Activated CD8-positive, alpha-beta memory T cell treated with anti-CD3 and anti-CD28 coated beads for 48 hours (primary cell): Measurements from ENCODE around the gene GOLT1A.

ENCODE experiments used
- DNase-seq, 3 experiments: peaks; one replicate each; pipeline ENCODE4 v3.0.0-alpha.2; 2020; ENCODE audit warnings: low read depth in 2 of 3, low spot score in 2 of 3

The GOLT1A gene

GRCh38 chr1:204194080-204194479, 19.7 kb downstream of the GOLT1A start:
- DNase-seq, result no peak

DNA sequence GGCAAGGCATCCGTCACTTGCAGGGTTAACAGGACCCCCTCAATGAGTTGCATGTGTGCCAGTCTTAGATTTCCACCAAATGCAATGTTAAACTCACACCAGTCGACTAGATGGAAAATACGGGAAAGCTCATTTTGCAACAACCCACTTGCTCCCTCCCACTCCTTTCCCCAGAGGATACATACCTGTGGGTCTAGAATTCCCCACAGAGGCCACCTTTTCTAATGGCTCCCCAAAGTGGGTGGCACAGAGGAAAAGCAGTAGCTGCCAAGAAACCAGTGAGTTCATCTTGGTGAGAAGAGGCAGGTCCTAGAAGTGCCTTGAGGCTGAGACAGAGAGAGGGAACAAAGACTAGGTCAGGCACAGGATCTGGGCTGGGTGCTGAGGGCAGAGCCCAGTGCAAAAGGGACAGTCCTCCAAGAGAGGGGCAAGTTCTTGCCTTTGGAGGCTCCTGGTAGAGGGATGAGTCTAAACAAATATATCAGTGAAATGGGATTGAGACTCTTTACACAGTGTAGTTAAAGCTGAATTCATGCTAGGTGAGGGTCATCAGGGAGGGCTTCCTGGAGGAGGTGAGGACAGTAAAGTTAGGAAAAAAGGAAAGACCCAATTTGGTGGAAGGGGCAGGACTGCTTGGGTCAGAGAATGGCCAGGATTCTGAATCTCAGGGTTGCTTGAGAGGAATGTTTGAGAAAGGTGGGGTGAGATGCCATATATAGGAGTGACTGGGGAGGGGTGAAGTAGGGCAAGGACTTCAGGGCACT, 21.0 kb downstream of the GOLT1A start:
- DNase-seq, result no peak

- DNase-seq, result no peak
Observed at GRCh38 chr1:204192046-204192445, 21.7 kb downstream of the GOLT1A start.

GRCh38 chr1:204191456-204191855, 22.3 kb downstream of the GOLT1A start:
- DNase-seq, result no peak

DNA sequence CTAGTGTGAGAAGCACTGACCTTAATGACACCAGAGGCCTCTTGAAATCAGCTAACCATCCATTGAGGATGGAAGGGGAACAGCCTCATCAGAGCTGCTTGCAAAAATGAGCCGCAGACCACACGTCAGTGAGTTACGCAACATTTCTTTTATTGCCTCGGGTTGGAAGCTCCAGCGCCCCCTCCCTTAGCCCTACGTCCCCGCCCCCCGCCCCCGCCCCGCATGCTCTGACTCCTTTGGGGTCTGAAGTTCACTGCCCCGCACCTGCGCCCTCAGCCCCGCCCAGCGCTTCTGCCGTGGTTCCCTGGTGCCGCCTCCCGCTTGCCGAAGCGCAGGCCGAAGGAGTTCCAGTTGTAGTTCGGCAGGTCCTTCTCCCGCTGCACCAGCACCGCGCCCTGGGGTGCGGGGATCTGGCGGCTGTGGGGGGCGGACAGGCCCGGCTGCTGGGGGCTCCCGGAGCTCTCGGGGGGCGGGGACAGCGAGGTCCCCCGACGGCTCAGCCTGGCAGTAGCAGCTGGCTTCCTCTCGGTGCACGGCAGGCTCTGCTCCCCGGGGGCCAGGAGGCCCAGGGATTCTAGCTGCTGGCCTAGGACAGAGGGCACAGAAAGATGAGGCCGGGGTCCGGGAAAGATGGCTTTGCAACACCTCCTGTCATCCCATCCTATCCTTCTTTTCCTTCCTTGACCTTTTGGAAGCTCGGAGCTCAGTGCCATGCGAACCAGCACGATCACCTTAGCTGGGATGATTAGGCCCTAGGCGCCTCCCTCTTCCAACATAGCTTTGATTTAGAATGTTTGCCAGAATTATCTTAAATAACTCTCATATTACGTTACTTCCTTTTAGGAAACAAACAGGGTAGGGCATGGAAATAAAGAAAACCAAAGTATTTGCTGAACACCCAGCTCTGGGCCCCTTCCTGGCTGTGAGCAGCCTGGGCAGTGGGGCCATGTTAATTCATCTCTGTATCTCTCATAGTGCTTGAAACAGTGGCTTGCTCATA, 23.3 kb downstream of the GOLT1A start:
- DNase-seq, result no peak

DNA sequence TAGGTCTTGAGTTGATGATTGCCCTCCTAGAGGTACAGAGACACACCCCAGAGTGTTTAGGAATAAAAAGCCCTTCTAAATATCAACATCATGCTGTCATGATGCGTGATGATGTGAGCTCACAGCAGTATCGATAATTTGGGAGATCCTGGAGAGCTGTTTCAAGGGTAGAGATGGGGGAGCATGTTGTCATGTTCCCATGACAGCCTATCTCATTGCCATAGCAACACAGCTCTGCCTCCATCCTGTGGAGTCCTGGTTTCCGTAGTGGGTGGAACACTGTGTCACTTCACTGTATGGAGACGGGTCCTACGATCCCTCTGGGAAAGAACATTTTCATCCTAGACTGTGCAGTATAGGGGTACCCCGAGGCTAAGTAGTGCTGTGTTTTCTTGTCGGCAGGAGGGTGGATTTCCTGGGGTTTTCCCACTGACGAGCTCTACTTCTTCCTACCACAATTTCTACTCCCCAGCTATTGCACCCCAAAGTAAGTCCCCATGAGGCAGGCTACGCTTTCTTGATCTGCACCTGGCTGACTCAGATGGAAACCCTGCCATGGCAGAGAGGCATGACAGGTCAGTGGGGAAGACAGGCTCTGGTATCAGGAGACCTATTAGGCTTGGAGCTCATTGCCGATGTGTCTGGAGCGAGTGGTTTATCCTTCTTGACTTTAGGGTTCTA, 24.7 kb downstream of the GOLT1A start:
- DNase-seq, result no peak

- DNase-seq, result no peak
Observed at GRCh38 chr1:204186597-204186996, 27.2 kb downstream of the GOLT1A start.

- DNase-seq, result no peak
Observed at GRCh38 chr1:204181116-204181515, 32.7 kb downstream of the GOLT1A start.

DNA sequence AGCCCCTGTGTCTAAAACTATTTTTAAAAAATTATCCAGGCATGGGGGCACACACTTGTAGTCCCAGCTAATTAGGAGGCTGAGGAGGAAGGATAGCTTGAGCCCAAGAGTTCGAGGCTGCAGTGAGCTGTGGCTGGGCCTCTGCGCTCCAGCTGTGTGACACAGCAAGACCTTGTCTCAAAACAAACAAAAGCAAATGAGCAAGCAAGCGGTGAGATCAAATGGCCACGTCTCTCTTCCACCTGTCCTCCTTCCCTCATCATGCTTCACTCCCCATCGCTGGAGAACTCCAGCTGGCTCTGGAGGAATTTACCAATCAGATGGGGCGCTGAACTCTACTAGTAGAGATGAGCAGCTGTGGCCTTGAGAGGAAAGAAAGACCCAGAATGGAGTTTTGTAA, 33.7 kb downstream of the GOLT1A start:
- no peak for DNase-seq

- no peak for DNase-seq
Observed at GRCh38 chr1:204178487-204179281, 35.1 kb downstream of the GOLT1A start.

- DNase-seq, result no peak
Observed at GRCh38 chr1:204177133-204177532, 36.7 kb downstream of the GOLT1A start.

- DNase-seq, result no peak
Observed at GRCh38 chr1:204176049-204176448, 37.7 kb downstream of the GOLT1A start.

DNA sequence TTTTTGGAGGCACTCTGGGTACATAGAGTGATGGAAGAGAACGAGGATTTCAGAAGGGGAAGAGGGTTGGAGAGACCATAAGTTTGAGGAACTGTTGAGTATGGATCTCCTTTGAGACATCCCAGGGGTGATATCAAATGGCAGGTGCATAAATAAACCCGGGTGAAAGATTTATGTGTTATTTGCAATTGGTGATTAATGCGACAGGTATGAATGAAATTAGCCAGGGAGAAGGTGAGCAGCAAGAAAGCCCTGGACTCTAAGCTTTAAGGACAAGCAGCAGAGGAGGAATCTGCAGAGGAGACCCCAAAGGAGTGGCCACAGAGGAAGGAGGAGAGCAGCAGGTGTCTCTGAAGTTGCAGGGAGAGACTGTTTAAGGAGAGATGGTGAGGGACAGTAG, 38.8 kb downstream of the GOLT1A start:
- DNase-seq, result no peak

DNA sequence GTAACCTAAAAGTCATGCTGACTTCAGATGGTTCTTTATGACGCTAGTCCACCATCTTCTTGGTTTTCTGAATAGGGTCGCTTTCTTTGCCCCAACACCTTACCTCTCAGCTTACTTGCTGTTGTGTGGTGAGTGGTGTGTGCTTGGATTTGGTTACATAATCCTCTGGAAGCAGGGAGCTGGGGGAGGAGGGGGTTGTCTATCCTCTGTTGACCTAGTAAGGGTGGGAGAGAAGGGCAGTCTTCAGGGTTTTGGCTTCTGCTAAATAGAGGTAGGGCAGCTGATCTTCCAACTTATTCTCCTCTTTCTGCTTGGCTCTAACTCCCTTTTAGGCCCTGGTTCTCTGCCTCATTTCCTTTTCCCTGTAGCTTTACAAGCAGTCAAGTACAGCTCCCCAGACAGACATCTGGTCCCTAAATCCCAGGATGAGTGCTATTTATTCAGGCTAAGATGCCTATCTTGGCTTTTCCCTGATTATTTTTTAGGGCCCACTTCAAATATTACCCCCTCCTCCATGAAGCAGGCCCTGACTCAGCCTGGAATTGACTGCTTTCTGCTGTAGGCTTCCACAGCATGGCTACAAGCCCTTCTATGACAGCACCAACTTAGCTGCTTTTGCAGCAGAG, 41.3 kb downstream of the GOLT1A start:
- no peak for DNase-seq

GRCh38 chr1:204171751-204172178, 42.0 kb downstream of the GOLT1A start:
- no peak for DNase-seq

GRCh38 chr1:204170494-204171155, 43.2 kb downstream of the GOLT1A start:
- DNase-seq, result no peak

DNA sequence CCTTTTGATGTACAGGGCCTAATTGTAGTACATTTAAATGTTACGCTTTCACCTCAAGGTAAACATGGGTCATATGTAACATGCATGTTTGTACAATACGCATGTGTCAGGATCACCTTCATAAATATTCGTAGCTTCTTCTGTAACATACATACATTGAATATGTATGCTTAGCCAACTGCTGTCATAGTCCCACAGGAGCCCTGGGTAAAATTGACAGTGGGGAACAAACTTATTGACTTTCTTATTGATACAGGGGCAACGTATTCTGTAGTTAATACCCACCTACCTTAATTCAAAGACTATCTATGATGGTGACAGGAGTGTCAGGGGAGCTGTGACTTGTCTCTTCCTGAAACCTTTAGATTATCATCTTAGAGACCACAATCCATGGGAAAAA, 43.9 kb downstream of the GOLT1A start:
- DNase-seq, result no peak

DNA sequence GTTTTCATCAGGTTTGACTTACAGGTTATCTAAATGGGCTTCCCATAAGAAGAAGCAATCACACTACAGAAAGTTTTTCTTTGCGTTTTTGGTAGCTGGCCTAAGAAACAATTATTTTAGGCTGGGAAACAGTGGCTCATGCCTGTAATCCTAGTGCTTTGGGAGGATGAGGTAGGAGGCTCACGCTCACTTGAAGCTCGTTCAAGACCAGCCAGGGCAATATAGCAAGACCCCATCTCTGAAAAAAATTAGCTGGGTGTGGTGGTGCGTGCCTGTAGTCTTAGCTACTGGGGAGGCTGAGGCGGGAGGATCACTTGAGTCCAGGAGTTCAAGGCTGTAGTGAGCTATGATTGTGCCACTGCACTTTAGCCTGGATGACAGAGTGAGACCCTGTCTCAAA, 46.1 kb downstream of the GOLT1A start:
- no peak for DNase-seq

- no peak for DNase-seq
Observed at GRCh38 chr1:204166219-204166618, 47.6 kb downstream of the GOLT1A start, which contains the start of gene REN. Gene REN, minus strand, starts transcription at chr1:204166337. Its CDS starts 44 bp downstream, at chr1:204166293.
